Spleen (tissue), 11 donors: Measurements from ENCODE around the gene KRTAP1-4. TPM values are rescaled to one million over a fixed set of nuclear protein-coding genes. Genes with fewer than 3 reads are reported as not detected.
"Not testable (repeated sequence)": the region's sequence is repeated elsewhere in the genome, so short reads cannot be mapped to it uniquely, and the experiment has no call there.

ENCODE experiments used
- DNase-seq: peaks from one replicate; pipeline ENCODE4 v3.0.0-alpha.2; 2020
- H3K27ac ChIP-seq, 8 donors: fragments of 200-600 bp; sonication (generic) in 7 of 8; 1 replicate in 4 of 8; 2 replicates in 4 of 8; pipeline versions ENCODE4 v1.5.0 to v1.8.0; 2016 to 2021; ENCODE audit warnings: inconsistent platforms in 4 of 8, mild to moderate bottlenecking in 4 of 8, moderate library complexity in 1 of 8
- H3K27me3 ChIP-seq, 7 donors: fragments of 200-600 bp; sonication (generic) in 6 of 7; replicated peaks in 1 of 7; 1 replicate in 4 of 7; 2 replicates in 3 of 7; pipeline versions ENCODE4 v1.5.0 to v1.8.0; 2016 to 2021; ENCODE audit warnings: inconsistent platforms in 3 of 7, mild to moderate bottlenecking in 1 of 7
- H3K36me3 ChIP-seq, 6 donors: fragments of 200-600 bp; sonication (generic) in 5 of 6; 1 replicate in 4 of 6; 2 replicates in 2 of 6; pipeline versions ENCODE4 v1.5.0 to v1.8.0; 2016 to 2021; ENCODE audit warnings: inconsistent platforms in 2 of 6
- H3K4me1 ChIP-seq, 6 donors: fragments of 200-600 bp; sonication (generic) in 5 of 6; 1 replicate in 3 of 6; 2 replicates in 3 of 6; pipeline versions ENCODE4 v1.5.0 to v1.8.0; 2016 to 2021; ENCODE audit warnings: inconsistent platforms in 3 of 6
- H3K4me3 ChIP-seq, 8 donors: fragments of 200-600 bp; sonication (generic) in 7 of 8; 1 replicate in 4 of 8; 2 replicates in 4 of 8; pipeline versions ENCODE4 v1.5.0 to v1.8.0; 2016 to 2021; ENCODE audit warnings: inconsistent platforms in 4 of 8, mild to moderate bottlenecking in 4 of 8, moderate library complexity in 2 of 8
- H3K9me3 ChIP-seq, 8 donors: fragments of 200-600 bp; sonication (generic) in 7 of 8; 1 replicate in 4 of 8; 2 replicates in 4 of 8; pipeline versions ENCODE4 v1.5.0 to v1.8.0; 2016 to 2021; ENCODE audit warnings: inconsistent platforms in 4 of 8
- POLR2A ChIP-seq, 3 donors: fragments of 450-650 bp; IDR thresholded peaks; one replicate each; pipeline ENCODE4 v1.5.1; 2017; ENCODE audit warnings: antibody characterized with exemption in 3 of 3, mild to moderate bottlenecking in 1 of 3
- POLR2AphosphoS5 ChIP-seq, 3 donors: sonication (generic); formaldehyde crosslinking; IDR thresholded peaks; one replicate each; pipeline ENCODE4 v1.5.1; 2017; ENCODE audit warnings: antibody characterized with exemption in 3 of 3
- WGBS, 5 donors: extraction: QIAGEN DNeasy Blood & Tissue Kit in 3 of 5; methylation state at CpG; one replicate each; pipeline versions ENCODE4 v1.1.5 to v1.1.7; 2013 to 2018; 5-methylcytosine and 5-hydroxymethylcytosine counted together
- intact Hi-C: fragments of 100-400 bp; cut with DNase I; formaldehyde crosslinking; loops from one replicate; pipeline ENCODE4 v1.15.0; 2023; ENCODE audit warnings: low total_unique reads
- polyA plus RNA-seq, 3 donors: library from polyadenylated mRNA; stranded (reverse); fragments of 200-250 nt; gene quantifications; one replicate each; pipeline ENCODE4 v1.2.1, GENCODE V29; 2013
- total RNA-seq, 7 donors: library from RNA; depleted of rRNA in 3 of 7; stranded (reverse); fragments of >200 nt in 3 of 7; fragmentation: NEBNext Ultra II Directional in 4 of 7; extraction: Animal tissue kit (Norgen Biotek cat#: 25700) in 4 of 7; gene quantifications; one replicate each; pipeline versions ENCODE4 v1.1.0 to v1.2.1, GENCODE V29; 2016 to 2021
- TF ChIP-seq, protein P1 (sequence below), 11 experiments: fragments of 200-600 bp in 7 of 11; fragments of 450-650 bp in 4 of 11; sonication (generic) in 4 of 11; IDR thresholded peaks in 8 of 11; conservative IDR thresholded peaks in 3 of 11; 1 replicate in 7 of 11; 2 replicates in 4 of 11; pipeline versions ENCODE4 v1.4.0 to v1.8.0; 2016 to 2021; ENCODE audit warnings: antibody characterized with exemption in 11 of 11, inconsistent platforms in 4 of 11, mild to moderate bottlenecking in 1 of 11
- donor health status: healthy with polysubstance abuse.
- donor health status: DM: no; HTN: no; CAD: no; lungs with moderate emphysema.
- donor health status: DM: no; HTN: no; CAD: no.
- donor health status: Bipolar disorder and iron deficiency.
- donor health status: healthy.
- donor health status: DM: no; HTN: no; CAD: no.
- donor health status: DM: yes; HTN: yes; CAD: no.

The KRTAP1-4 gene
- total and polyA plus RNA-seq, 10 donors: not detected

DNA sequence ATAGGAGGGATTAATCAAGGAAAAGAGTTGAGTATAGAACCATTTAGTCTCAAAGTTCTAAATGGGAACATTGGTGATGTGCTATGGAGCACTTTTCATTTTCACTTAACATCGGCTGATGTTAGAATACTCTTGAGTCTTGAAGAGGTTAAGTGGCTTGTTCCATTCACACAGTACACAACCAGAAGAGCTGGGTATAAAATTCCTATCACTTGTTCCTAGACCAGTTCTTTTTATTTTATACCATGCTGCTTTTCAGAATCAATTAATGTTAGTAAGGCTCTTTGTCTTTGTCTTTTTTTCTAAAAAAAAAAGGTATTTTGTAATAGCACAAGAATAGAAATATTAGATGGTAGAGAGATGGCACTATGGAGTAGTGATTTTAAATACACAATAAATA is 13.0 kb upstream of the KRTAP1-4 start:
- peaks cover 0 to 13% (median 10%) of the 10 kb centered on the region in 8 donors for H3K9me3 ChIP-seq
- intact Hi-C loops: no loop called here
- 92 to 100% (median 98%) methylated on average over 1 of the region's 1 CpG for WGBS, 5 donors
- DNase-seq: no peak
- H3K27ac ChIP-seq: no peak overlapping the region
- peaks cover 0 to 26% (median 2%) of the 10 kb centered on the region in 7 donors for H3K27me3 ChIP-seq
- H3K4me1 ChIP-seq: no peaks in the 10 kb centered on the region
- H3K36me3 ChIP-seq: no peaks in the 10 kb centered on the region
- TF ChIP-seq POLR2AphosphoS5 (IDR thresholded peaks at IDR 0.05) (no peak), POLR2A (IDR thresholded peaks at IDR 0.05) (no peak)
- TF ChIP-seq, protein P1, sequence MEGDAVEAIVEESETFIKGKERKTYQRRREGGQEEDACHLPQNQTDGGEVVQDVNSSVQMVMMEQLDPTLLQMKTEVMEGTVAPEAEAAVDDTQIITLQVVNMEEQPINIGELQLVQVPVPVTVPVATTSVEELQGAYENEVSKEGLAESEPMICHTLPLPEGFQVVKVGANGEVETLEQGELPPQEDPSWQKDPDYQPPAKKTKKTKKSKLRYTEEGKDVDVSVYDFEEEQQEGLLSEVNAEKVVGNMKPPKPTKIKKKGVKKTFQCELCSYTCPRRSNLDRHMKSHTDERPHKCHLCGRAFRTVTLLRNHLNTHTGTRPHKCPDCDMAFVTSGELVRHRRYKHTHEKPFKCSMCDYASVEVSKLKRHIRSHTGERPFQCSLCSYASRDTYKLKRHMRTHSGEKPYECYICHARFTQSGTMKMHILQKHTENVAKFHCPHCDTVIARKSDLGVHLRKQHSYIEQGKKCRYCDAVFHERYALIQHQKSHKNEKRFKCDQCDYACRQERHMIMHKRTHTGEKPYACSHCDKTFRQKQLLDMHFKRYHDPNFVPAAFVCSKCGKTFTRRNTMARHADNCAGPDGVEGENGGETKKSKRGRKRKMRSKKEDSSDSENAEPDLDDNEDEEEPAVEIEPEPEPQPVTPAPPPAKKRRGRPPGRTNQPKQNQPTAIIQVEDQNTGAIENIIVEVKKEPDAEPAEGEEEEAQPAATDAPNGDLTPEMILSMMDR (IDR thresholded peaks at IDR 0.05 in 8 of 11, conservative IDR thresholded peaks at IDR 0.05 in 3 of 11): no peak
- no peak overlapping the region for H3K4me3 ChIP-seq

DNA sequence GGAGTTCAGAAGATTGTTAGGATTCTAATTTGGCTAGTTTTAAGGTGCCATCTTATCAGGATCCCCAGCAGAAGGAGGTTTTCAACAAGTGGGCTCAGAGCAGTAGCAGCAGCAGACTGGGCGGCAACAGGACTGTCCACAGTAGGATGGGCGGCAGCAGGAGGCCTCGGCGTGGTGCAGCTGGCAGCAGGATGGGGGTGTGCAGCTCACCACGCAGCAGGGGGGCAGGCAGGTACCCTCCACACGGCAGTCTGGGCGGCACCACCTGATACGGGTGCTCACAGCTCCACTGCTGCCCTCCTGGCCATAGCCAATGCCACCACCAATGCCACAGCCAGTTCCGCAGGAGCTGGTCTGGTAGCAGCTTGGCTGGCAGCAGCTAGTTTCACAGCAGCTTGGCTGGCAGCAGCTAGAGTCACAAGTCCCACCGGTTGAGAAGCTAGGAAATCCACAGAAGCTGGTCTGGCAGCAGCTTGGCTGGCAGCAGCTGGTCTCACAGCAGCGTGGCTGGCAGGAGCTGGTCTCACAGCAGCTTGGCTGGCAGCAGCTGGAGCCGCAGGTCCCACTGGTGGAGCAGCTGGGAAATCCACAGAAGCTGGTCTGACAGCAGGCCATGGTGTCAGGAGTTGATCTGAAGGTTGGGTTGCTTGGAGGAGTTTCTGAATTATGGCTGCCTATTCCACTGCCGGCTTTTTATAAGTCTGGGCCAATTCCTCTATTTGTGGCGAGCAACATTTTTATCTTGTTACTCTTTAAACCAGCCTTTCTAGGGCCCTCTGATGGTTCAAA is 11.0 kb upstream of the KRTAP1-4 start, which contains the start of gene KRTAP1-1:
KRTAP1-1 (minus strand) TSS at position 668 of the 789 bp plus-strand sequence; CDS start at position 615, 53 bp downstream.
- 78 to 93% (median 82%) methylated on average over 8 to 14 of the region's 14 CpGs for WGBS, 5 donors
- H3K36me3 ChIP-seq, H3K4me3 ChIP-seq, DNase-seq, H3K27ac ChIP-seq, H3K4me1 ChIP-seq, intact Hi-C loops: not testable (repeated sequence)
- H3K27me3 ChIP-seq: peaks cover 0 to 15% (median 0%) of the 10 kb centered on the region in 7 donors
- H3K9me3 ChIP-seq: peaks cover 0 to 13% (median 10%) of the 10 kb centered on the region in 8 donors

DNA sequence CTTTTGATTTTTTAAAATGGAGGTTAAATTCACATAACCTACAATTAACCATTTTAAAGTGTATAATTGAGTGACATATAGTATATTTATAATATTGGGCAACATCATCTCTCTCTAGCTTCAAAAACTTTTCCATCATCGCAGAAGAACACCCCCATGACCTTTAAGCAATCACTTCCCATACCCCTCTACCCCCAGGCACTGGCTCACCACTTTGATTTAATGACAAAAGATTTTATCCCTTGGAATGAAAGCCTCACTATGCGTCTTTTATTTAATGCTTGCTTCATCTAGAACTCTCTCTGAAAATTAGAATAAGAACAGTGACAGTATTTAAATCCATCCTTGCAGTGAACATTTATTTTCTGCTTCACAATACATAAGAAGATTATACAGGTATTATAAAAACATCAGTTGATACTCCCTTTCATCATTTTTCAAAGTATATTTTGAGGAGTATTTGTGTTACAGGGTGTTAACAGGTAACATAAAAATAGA is 7.9 kb upstream of the KRTAP1-4 start:
- H3K27ac ChIP-seq: no peak overlapping the region
- intact Hi-C loops: no loop called here
- no peaks in the 10 kb centered on the region for H3K4me1 ChIP-seq
- H3K9me3 ChIP-seq: peaks cover 0 to 5% (median 3%) of the 10 kb centered on the region in 8 donors
- no peak for DNase-seq
- peaks cover 0 to 13% (median 0%) of the 10 kb centered on the region in 7 donors for H3K27me3 ChIP-seq
- H3K36me3 ChIP-seq: no peaks in the 10 kb centered on the region
- no peak for TF ChIP-seq POLR2A (IDR thresholded peaks at IDR 0.05)
- TF ChIP-seq POLR2AphosphoS5 (IDR thresholded peaks at IDR 0.05): no peak
- TF ChIP-seq, protein P1 (IDR thresholded peaks at IDR 0.05 in 8 of 11, conservative IDR thresholded peaks at IDR 0.05 in 3 of 11): no peak
- no peak overlapping the region for H3K4me3 ChIP-seq
- 78 to 90% (median 83%) methylated on average over 2 of the region's 2 CpGs for WGBS, 5 donors

DNA sequence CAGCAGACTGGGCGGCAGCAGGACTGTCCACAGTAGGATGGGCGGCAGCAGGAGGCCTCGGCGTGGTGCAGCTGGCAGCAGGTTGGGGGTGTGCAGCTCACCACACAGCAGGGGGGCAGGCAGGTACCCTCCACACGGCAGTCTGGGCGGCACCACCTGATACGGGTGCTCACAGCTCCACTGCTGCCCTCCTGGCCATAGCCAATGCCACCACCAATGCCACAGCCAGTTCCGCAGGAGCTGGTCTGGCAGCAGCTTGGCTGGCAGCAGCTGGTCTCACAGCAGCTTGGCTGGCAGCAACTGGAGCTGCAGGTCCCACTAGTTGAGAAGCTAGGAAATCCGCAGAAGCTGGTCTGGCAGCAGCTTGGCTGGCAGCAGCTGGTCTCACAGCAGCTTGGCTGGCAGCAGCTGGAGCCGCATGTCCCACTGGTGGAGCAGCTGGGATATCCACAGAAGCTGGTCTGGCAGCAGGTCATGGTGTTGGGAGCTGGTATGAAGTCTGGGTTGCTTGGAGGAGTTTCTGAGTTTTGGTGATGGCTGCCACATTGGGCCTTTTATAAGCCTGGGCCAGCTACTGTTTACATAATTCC is 4.4 kb upstream of the KRTAP1-4 start, which contains the start of gene KRTAP1-3:
KRTAP1-3 (minus strand) TSS at position 529 of the 590 bp plus-strand sequence; CDS start at position 476, 53 bp downstream.
- DNase-seq, H3K9me3 ChIP-seq, H3K27ac ChIP-seq, intact Hi-C loops, H3K36me3 ChIP-seq, H3K4me3 ChIP-seq, H3K4me1 ChIP-seq: not testable (repeated sequence)
- WGBS, 5 donors: 80 to 96% (median 90%) methylated on average over 7 to 10 of the region's 10 CpGs
- peaks cover 0 to 18% (median 0%) of the 10 kb centered on the region in 7 donors for H3K27me3 ChIP-seq
